GM23338 (cell line): Measurements from ENCODE around the gene TMC1. TPM values are rescaled to one million over a fixed set of nuclear protein-coding genes. Genes with fewer than 3 reads are reported as not detected.

Experiments used
- ATAC-seq: fragments of 200-7000 bp; cut with Tn5 transposase; 3 replicates; pipeline ENCODE4 v1.9.1; 2020
- DNase-seq: peaks from one replicate; pipeline ENCODE4 v3.0.0-alpha.2; 2015; ENCODE audit warnings: low spot score
- H2AFZ ChIP-seq: fragments of 200-600 bp; sonication (generic); 2 replicates; pipeline ENCODE4 v1.8.0; 2016; ENCODE audit warnings: antibody characterized with exemption, mild to moderate bottlenecking, moderate library complexity
- H3F3A ChIP-seq: fragments of 200-600 bp; sonication (generic); replicated peaks from 2 replicates; pipeline ENCODE4 v1.8.0; 2017; ENCODE audit warnings: antibody characterized with exemption, mixed run types, low read depth
- H3K27ac ChIP-seq: fragments of 200-600 bp; sonication (generic); 2 replicates; pipeline ENCODE4 v1.6.1; 2016; ENCODE audit warnings: low read depth
- H3K27me3 ChIP-seq: fragments of 200-600 bp; sonication (generic); 2 replicates; pipeline ENCODE4 v1.8.0; 2016; ENCODE audit warnings: mild to moderate bottlenecking, mixed run types, moderate library complexity; ENCODE audit not compliant: insufficient read depth
- H3K36me3 ChIP-seq: fragments of 200-600 bp; sonication (generic); 2 replicates; pipeline ENCODE4 v1.8.0; 2016; ENCODE audit warnings: mild to moderate bottlenecking; ENCODE audit not compliant: insufficient read depth
- H3K4me1 ChIP-seq: fragments of 200-600 bp; sonication (generic); 2 replicates; pipeline ENCODE4 v1.8.0; 2016; ENCODE audit warnings: mild to moderate bottlenecking, moderate library complexity; ENCODE audit not compliant: insufficient read depth
- H3K4me2 ChIP-seq: fragments of 200-600 bp; sonication (generic); 2 replicates; pipeline ENCODE4 v1.7.1; 2017; ENCODE audit warnings: mixed run types
- H3K4me3 ChIP-seq: fragments of 200-600 bp; sonication (generic); 2 replicates; pipeline ENCODE4 v1.6.1; 2016; ENCODE audit warnings: mixed run types
- H3K79me2 ChIP-seq: fragments of 200-600 bp; sonication (generic); replicated peaks from 2 replicates; pipeline ENCODE4 v1.8.0; 2017; ENCODE audit warnings: mild to moderate bottlenecking; ENCODE audit not compliant: insufficient read depth
- H3K9me2 ChIP-seq: fragments of 200-600 bp; sonication (generic); 2 replicates; pipeline ENCODE4 v1.8.0; 2017; ENCODE audit not compliant: insufficient read depth
- H4K20me1 ChIP-seq: fragments of 200-600 bp; sonication (generic); replicated peaks from 2 replicates; pipeline ENCODE4 v1.8.0; 2017; ENCODE audit warnings: mild to moderate bottlenecking; ENCODE audit not compliant: insufficient read depth
- H3K27ac Mint-ChIP-seq: 2 replicates; pipeline ENCODE4 v1.8.0; 2020; ENCODE audit warnings: inconsistent platforms, mild to moderate bottlenecking, moderate library complexity, mixed read lengths
- H3K27me3 Mint-ChIP-seq: 3 replicates; pipeline ENCODE4 v1.8.0; 2022; ENCODE audit warnings: low read depth, mild to moderate bottlenecking, moderate library complexity, mixed read lengths, inconsistent platforms; ENCODE audit not compliant: insufficient read depth, poor library complexity
- H3K36me3 Mint-ChIP-seq: 3 replicates; pipeline ENCODE4 v1.8.0; 2021; ENCODE audit warnings: low read depth, mild to moderate bottlenecking, inconsistent platforms, moderate library complexity, mixed read lengths
- H3K4me1 Mint-ChIP-seq: 3 replicates; pipeline ENCODE4 v1.8.0; 2020; ENCODE audit warnings: mild to moderate bottlenecking, inconsistent platforms, mixed read lengths
- H3K4me3 Mint-ChIP-seq: 3 replicates; pipeline ENCODE4 v1.8.0; 2021; ENCODE audit warnings: moderate library complexity, mild to moderate bottlenecking, inconsistent platforms, mixed read lengths
- H3K9me3 Mint-ChIP-seq: 3 replicates; pipeline ENCODE4 v1.8.0; 2020; ENCODE audit warnings: moderate library complexity, mild to moderate bottlenecking, inconsistent platforms, mixed read lengths
- CREB1 ChIP-seq: fragments of 250-450 bp; sonication (Bioruptor Pico); IDR thresholded peaks from 2 replicates; pipeline ENCODE4 v1.5.0; 2020; ENCODE audit warnings: low read depth, mild to moderate bottlenecking, moderate library complexity
- CTCF ChIP-seq, 2 experiments: fragments of 200-600 bp in 1 of 2; sonication (generic) in 1 of 2; conservative IDR thresholded peaks; 2 replicates each; pipeline versions ENCODE4 v1.5.1 to v1.6.1; 2016 to 2017; ENCODE audit warnings: antibody characterized with exemption in 2 of 2, low read depth in 2 of 2, mild to moderate bottlenecking in 2 of 2, moderate library complexity in 1 of 2
- ETS1 ChIP-seq: IDR thresholded peaks from 2 replicates; pipeline ENCODE4 v1.6.1; 2016; ENCODE audit warnings: antibody characterized with exemption
- EZH2 ChIP-seq: fragments of 200-600 bp; sonication (generic); IDR thresholded peaks from one replicate; pipeline ENCODE4 v1.8.0; 2017; ENCODE audit warnings: antibody characterized with exemption, mild to moderate bottlenecking, low read depth; ENCODE audit not compliant: unreplicated experiment
- EZH2phosphoT487 ChIP-seq: fragments of 200-600 bp; sonication (generic); IDR thresholded peaks from one replicate; pipeline ENCODE4 v1.8.1; 2018; ENCODE audit warnings: antibody characterized with exemption; ENCODE audit not compliant: unreplicated experiment
- JUNB ChIP-seq: IDR thresholded peaks from one replicate; pipeline ENCODE4 v1.6.1; 2016; ENCODE audit warnings: antibody characterized with exemption; ENCODE audit not compliant: unreplicated experiment
- NANOG ChIP-seq: IDR thresholded peaks from 2 replicates; pipeline ENCODE4 v1.6.1; 2016; ENCODE audit warnings: antibody characterized with exemption, borderline replicate concordance
- POLR2AphosphoS5 ChIP-seq: IDR thresholded peaks from 2 replicates; pipeline ENCODE4 v1.6.1; 2016; ENCODE audit warnings: antibody characterized with exemption, low read depth
- REST ChIP-seq: IDR thresholded peaks from one replicate; pipeline ENCODE4 v1.6.1; 2018; ENCODE audit warnings: antibody characterized with exemption; ENCODE audit not compliant: unreplicated experiment
- STAT1 ChIP-seq: IDR thresholded peaks from one replicate; pipeline ENCODE4 v1.6.1; 2016; ENCODE audit warnings: antibody characterized with exemption; ENCODE audit not compliant: unreplicated experiment
- ZNF114 ChIP-seq: fragments of 250-450 bp; sonication (Bioruptor Pico); IDR thresholded peaks from 2 replicates; pipeline ENCODE4 v1.5.0; 2020; ENCODE audit warnings: mild to moderate bottlenecking, moderate library complexity
- ZNF331 ChIP-seq: fragments of 250-450 bp; sonication (Bioruptor Pico); IDR thresholded peaks from 2 replicates; pipeline ENCODE4 v1.5.0; 2020; ENCODE audit warnings: low read depth, mild to moderate bottlenecking, moderate library complexity
- ZNF462 ChIP-seq: fragments of 250-450 bp; sonication (Bioruptor Pico); IDR thresholded peaks from 2 replicates; pipeline ENCODE4 v1.5.0; 2020; ENCODE audit warnings: mild to moderate bottlenecking, moderate library complexity
- polyA plus RNA-seq: library from polyadenylated mRNA; unstranded; fragments of >200 nt; fragmentation: Nextera tagmentation; extraction: Ambion mirVana; gene quantifications from 2 replicates; pipeline ENCODE4 v1.2.1, GENCODE V29; 2016
- total RNA-seq: library from RNA; depleted of rRNA; stranded (reverse); fragments of >200 nt; shearing (Covaris generic); gene quantifications from 2 replicates; pipeline ENCODE4 v1.2.3, GENCODE V29; 2014

The TMC1 gene
- total and polyA plus RNA-seq, 2 experiments from 2014 or later, result 0.61 to 1.2 TPM

GRCh38 chr9:72734631-72735030 is 213.2 kb downstream of the TMC1 start:
- no peaks in the 10 kb centered on the region for H3K27me3 ChIP-seq
- H3K27ac ChIP-seq, result no peak overlapping the region
- H3F3A ChIP-seq, result no peaks in the 10 kb centered on the region
- H3K36me3 ChIP-seq, result no peaks in the 10 kb centered on the region
- Mint-ChIP-seq H3K4me1 (no peaks in the 10 kb centered on the region), H3K9me3 (peaks cover 14% of the 10 kb centered on the region; the same call in 2 of the 3 replicates), H3K27me3 (no peaks in the 10 kb centered on the region), H3K4me3 (no peak overlapping the region), H3K27ac (no peak overlapping the region), H3K36me3 (peaks cover 19% of the 10 kb centered on the region)
- H3K4me3 ChIP-seq, result no peak overlapping the region
- 0 out of 2 replicates have a peak, but pooled peaks cover 7% of the 10 kb centered on the region for H3K9me2 ChIP-seq
- H4K20me1 ChIP-seq, result no peaks in the 10 kb centered on the region
- no peaks in the 10 kb centered on the region for H3K79me2 ChIP-seq
- peaks cover 1% of the 10 kb centered on the region; the same call in 1 of the 2 replicates for H3K4me1 ChIP-seq
- no peak for DNase-seq
- H3K4me2 ChIP-seq, result no peak overlapping the region
- ATAC-seq, result no peak
- no peak for TF ChIP-seq REST
- no peak for TF ChIP-seq EZH2
- TF ChIP-seq CTCF (conservative IDR thresholded peaks at IDR 0.05; ENCODE audit: low read depth in 2 of 2), result no peak
- no peak for TF ChIP-seq JUNB
- no peak for TF ChIP-seq ZNF462 (CRISPR knock-in tag)
- no peak for TF ChIP-seq ZNF331
- TF ChIP-seq CREB1 (CRISPR knock-in tag), result no peak
- no peak for TF ChIP-seq POLR2AphosphoS5
- no peak for TF ChIP-seq STAT1
- TF ChIP-seq EZH2phosphoT487, result no peak
- no peak for TF ChIP-seq NANOG
- no peak for TF ChIP-seq ZNF114 (CRISPR knock-in tag)
- TF ChIP-seq ETS1, result no peak
- H2AFZ ChIP-seq, result no peak overlapping the region
